GM20431 (cell line): Measurements from ENCODE around the gene ENTPD3.

Experiments used
- in situ Hi-C: fragments of 300-500 bp; cut with MseI, MboI; formaldehyde crosslinking; loops from one replicate; pipeline ENCODE4 v1.15.0; 2020; ENCODE audit warnings: low sequenced_read_pairs; ENCODE audit not compliant: unreplicated experiment

Gene ENTPD3

GRCh38 chr3:40398346-40398745, 11.4 kb downstream of the ENTPD3 start:
- in situ Hi-C loops, result no loop called here

- in situ Hi-C loops, result no loop called here
These were observed 17.7 kb downstream of the ENTPD3 start for GRCh38 chr3:40404591-40405198.

- in situ Hi-C loops, result no loop called here
These were observed 20.0 kb downstream of the ENTPD3 start for GRCh38 chr3:40407007-40407406.

GRCh38 chr3:40407611-40408010, 20.6 kb downstream of the ENTPD3 start:
- in situ Hi-C loops, result no loop called here

GRCh38 chr3:40414270-40414669, 27.3 kb downstream of the ENTPD3 start:
- in situ Hi-C loops, result no loop called here

GRCh38 chr3:40417845-40418543, 31.0 kb downstream of the ENTPD3 start:
- in situ Hi-C loops, result no loop called here

- in situ Hi-C loops, result no loop called here
These were observed 35.9 kb downstream of the ENTPD3 start for GRCh38 chr3:40422861-40423260.

GRCh38 chr3:40427045-40427669, 40.2 kb downstream of the ENTPD3 start:
- in situ Hi-C loops, result no loop called here

GRCh38 chr3:40432793-40433192, 45.8 kb downstream of the ENTPD3 start:
- in situ Hi-C loops, result no loop called here

- in situ Hi-C loops, result no loop called here
These were observed 50.9 kb downstream of the ENTPD3 start for GRCh38 chr3:40437889-40438288.

GRCh38 chr3:40445062-40445461, 58.1 kb downstream of the ENTPD3 start:
- in situ Hi-C loops, result no loop called here

- in situ Hi-C loops, result no loop called here
These were observed 58.9 kb downstream of the ENTPD3 start for GRCh38 chr3:40445880-40446279.

- in situ Hi-C loops, result no loop called here
These were observed 63.5 kb downstream of the ENTPD3 start for GRCh38 chr3:40450438-40450837.

GRCh38 chr3:40451551-40451950, 64.6 kb downstream of the ENTPD3 start:
- in situ Hi-C loops, result no loop called here

- in situ Hi-C loops, result no loop called here
These were observed 65.1 kb downstream of the ENTPD3 start for GRCh38 chr3:40452057-40452456.

- in situ Hi-C loops, result no loop called here
These were observed 65.5 kb downstream of the ENTPD3 start for GRCh38 chr3:40452562-40452875.

GRCh38 chr3:40452876-40453730, 66.1 kb downstream of the ENTPD3 start:
- in situ Hi-C loops, result no loop called here

GRCh38 chr3:40453933-40454332, 66.9 kb downstream of the ENTPD3 start:
- in situ Hi-C loops, result no loop called here

- in situ Hi-C loops, result no loop called here
These were observed 68.3 kb downstream of the ENTPD3 start for GRCh38 chr3:40455328-40455727.

- in situ Hi-C loops, result no loop called here
These were observed 69.4 kb downstream of the ENTPD3 start for GRCh38 chr3:40456279-40456939.
